ENCODE results near the gene TPRN. TPM values are rescaled to one million over a fixed set of nuclear protein-coding genes. Genes with fewer than 3 reads are reported as not detected.

Gene TPRN
- polyA plus RNA-seq, 4 donors: 12.9 to 18.6 (median 14.1) TPM

DNA sequence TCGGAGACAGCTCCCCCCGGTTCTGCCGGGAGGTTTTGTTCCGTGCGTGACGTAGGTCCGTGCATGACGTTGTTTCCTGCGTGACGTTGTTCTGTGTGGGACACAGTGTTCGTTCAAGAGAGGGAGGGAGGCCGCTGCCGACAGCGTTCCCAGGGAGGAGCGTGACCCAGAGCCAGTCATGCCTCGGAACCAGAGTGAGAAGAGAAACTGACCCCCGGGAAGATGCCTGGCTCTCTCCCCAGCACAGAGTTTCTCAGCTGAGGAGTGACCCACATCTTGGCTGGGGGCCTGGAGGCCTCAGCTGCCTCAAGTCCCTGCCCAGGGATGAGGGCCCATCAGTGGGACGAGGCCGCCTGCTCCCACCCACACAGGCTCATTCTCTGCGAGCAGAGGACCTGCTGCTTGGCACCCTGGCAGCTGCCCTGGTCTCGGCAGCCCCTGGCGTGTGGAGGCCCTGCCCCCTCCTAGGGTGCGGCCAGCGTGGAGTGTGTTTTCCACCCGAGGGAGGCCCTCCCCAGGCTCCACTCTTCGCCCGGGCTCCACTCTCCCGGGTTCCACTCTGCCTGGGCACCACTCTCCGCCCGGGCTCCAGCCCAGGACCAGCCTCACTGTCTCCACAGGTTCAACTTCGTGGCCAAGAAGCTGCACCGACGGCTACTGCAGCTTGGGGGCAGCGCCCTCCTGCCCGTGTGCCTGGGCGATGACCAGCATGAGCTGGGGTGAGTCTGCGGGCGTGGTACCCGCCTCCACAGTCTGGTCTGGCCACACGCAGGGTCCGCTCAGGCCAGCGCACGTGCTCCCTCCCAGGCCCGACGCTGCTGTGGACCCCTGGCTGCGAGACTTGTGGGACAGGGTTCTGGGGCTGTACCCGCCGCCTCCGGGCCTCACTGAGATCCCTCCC lies 12.9 kb upstream of the TPRN start:
- DNase-seq (ENCODE audit: low read depth in 4 of 4, low spot score in 3 of 4): no peak

DNA sequence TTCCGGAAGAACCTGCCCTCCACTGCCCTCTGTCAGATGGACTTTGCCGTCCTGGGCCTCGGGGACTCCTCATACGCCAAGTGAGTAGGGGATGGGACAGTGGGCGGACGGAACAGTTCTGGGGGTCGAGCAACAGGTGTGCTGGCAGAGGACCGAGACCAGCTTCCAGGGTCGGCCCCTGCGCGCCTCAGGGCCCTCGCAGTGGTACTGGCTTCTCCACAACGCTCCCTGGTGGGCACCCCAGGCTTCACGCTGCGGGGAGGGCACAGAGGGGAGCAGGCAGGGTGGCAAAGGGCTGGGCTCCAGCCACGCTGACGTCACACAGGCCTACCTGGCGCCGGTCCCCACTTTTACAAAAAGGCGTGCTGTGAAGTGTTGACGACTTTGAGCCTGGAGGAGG lies 12.0 kb upstream of the TPRN start:
- DNase-seq (ENCODE audit: low read depth in 4 of 4, low spot score in 3 of 4): no peak

- no peak for DNase-seq (ENCODE audit: low read depth in 4 of 4, low spot score in 3 of 4)
Measured at GRCh38 chr9:137211532-137211931, 11.0 kb upstream of the TPRN start.

- DNase-seq (ENCODE audit: low read depth in 4 of 4, low spot score in 3 of 4): no peak
Measured at GRCh38 chr9:137206602-137207001, 6.1 kb upstream of the TPRN start.

DNA sequence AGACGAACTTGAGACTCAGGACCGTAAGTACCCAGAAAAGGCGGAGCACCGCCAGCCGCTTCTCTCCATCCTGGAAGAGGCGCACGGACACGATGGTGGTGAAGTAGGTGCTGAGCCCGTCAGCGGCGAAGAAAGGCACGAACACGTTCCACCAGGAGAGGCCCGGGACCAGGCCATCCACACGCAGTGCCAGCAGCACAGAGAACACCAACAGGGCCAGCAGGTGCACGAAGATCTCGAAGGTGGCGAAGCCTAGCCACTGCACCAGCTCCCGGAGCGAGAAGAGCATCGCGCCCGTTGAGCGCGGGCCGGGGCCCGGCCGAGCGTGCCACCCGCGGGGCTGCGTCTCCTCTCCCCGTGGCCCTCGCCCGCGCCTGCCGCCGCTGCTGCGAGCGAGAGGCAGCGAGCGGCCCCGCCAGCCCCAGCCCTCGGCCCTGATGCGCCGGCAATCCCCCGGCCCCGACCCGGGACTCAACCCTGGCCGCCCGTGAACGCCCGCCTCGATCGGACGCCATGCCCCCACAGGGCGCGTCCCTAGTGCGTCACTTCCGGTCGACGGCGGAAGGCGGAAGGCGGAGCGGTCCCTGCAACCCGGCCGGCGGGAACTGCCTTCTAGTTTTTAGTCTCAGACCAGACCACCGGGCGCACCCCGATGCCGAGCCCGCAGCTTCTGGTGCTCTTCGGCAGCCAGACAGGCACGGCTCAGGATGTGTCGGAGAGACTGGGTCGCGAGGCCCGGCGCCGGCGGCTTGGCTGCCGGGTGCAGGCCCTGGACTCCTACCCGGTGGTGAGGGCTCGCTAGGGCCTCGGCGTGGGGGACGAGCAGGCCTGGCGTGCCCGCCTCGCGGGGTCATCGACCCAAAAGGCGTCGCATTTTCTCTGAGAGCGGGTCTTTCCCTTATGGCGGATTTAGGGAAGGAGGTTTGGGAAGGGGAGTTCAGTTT lies 4.9 kb upstream of the TPRN start, which contains the start of the genes NDOR1 and TMEM203:
Gene NDOR1, plus strand, starts transcription at position 575 of the 944 bp plus-strand sequence. Its CDS starts 78 bp downstream, at position 653.
Gene TMEM203, minus strand, starts transcription at position 523 of the 944 bp plus-strand sequence. Its CDS starts 234 bp downstream, at position 289.
- DNase-seq (ENCODE audit: low read depth in 4 of 4, low spot score in 3 of 4): peak; percentile 76 to 89 (median 80)

- no peak for DNase-seq (ENCODE audit: low read depth in 4 of 4, low spot score in 3 of 4)
Measured at GRCh38 chr9:137204731-137205125, 4.2 kb upstream of the TPRN start.

GRCh38 chr9:137202966-137203365 lies 2.4 kb upstream of the TPRN start:
- DNase-seq (ENCODE audit: low read depth in 4 of 4, low spot score in 3 of 4): no peak

DNA sequence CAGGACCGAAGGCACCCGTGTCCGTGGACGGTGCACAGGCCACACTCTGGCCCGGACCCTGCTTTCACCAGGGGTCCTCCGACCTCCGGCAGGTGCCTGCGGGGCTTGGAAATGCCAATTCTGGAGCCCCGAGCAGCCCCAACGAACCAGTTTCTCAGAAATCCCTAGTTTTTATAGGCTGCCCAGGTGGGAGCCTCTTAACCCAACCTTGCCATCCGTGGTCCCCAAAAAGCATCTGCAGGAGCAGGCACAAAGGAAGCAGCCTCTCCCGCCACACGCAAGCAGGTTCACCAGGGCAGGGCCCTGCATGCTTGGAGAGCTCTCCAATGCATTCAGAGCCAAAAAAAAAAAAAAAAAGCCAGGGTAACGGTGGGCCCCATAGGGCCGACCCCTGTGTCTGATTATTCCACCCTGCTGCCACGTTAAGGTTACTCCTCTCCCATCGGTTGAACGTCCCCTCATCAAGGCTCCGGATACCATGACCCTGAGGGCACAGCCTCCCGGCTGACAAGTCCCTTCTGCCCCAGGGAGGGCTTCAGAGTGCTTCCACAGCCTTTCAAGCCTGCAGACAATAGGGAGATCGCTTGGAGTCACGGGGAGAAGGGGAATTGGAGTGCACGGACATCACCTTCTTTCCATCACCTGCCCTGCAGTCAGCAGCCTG lies 796 bp upstream of the TPRN start:
- DNase-seq (ENCODE audit: low read depth in 4 of 4, low spot score in 3 of 4): no peak

GRCh38 chr9:137199411-137200121 lies 975 bp downstream of the TPRN start:
- no peak for DNase-seq (ENCODE audit: low read depth in 4 of 4, low spot score in 3 of 4)

- no peak for DNase-seq (ENCODE audit: low read depth in 4 of 4, low spot score in 3 of 4)
Measured at GRCh38 chr9:137198902-137199283, 1.6 kb downstream of the TPRN start.

DNA sequence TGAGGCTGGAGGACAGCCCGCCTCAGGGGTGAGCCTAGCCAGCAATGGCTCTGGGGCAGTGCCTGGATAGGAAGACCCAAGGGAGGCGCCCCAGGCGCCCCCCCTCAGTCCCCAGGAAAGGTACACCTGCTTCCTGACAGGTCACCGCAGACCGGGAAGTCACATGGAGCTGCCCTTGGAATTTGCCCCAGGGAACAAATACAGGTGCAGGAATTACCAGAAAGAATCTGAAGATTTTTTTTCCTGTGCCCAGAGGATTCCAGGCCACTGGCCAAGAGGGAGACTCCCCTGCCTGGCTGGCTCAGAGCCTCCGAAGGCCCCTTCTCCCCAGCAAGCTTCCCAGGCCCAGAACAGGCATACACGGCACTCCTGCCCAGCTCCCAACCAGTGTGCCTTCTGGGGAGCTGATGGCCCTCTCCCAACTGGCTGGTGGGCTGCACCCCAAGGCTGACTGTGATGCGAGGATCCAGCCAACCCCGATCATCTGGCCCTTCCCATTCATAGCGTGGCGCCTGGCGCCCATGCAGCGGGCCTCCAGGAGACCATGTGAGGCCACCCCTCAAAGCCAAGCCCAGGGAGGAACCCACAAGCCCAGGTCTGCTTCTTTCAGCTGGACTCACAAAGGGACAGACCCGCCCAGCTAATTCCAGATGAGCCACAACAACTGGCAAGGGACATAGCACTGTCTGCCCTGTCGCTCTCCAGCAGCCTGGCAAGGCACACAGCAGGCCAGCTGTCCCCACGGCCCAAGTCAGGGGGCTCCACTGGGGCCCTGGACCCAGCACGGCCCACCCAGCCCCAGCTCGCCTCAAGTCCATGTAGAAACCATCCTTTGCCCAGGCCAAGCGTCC lies 2.3 kb downstream of the TPRN start:
- no peak for DNase-seq (ENCODE audit: low read depth in 4 of 4, low spot score in 3 of 4)

GRCh38 chr9:137195525-137196220 lies 4.9 kb downstream of the TPRN start:
- no peak for DNase-seq (ENCODE audit: low read depth in 4 of 4, low spot score in 3 of 4)

DNA sequence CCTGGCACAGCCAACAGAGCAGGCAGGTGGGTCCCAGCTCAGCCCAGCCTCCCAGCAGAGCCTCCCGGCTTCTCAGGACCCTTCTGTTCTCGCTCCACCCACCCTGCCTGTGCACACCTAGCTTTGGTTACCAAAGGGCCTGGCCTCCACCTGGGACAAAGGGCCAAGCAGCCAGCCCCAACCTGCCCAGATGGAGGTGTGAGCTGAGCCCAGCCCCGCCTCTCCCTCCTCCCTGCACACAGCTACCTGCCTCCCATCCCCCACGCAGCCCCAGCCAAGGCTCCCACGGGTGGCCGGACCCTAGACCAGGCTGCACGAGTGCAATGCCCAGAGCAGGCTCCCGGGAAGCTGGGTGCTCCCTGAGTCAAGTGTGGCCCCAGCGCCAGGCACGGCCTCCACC lies 5.6 kb downstream of the TPRN start:
- no peak for DNase-seq (ENCODE audit: low read depth in 4 of 4, low spot score in 3 of 4)

GRCh38 chr9:137194388-137194787 lies 6.2 kb downstream of the TPRN start:
- no peak for DNase-seq (ENCODE audit: low read depth in 4 of 4, low spot score in 3 of 4)

DNA sequence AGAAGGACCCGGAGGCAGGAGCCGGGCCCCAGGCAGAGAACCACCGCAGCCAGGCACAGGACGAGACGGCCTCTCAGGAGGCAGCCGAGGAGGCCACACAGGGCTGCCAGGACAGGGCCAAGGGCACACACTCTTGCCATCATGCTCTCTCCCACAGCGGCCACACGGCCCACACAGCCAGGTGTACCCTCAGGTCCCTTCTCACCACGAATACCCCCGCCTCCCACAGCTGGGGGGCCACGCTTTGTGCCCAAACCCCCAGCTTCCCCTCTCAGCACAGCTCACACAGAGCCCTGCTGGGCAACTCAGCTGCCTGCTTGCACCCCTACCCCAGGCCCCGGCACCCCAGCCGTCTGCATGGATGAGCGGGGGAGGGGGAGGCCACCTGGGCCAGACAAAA lies 6.8 kb downstream of the TPRN start:
- no peak for DNase-seq (ENCODE audit: low read depth in 4 of 4, low spot score in 3 of 4)

DNA sequence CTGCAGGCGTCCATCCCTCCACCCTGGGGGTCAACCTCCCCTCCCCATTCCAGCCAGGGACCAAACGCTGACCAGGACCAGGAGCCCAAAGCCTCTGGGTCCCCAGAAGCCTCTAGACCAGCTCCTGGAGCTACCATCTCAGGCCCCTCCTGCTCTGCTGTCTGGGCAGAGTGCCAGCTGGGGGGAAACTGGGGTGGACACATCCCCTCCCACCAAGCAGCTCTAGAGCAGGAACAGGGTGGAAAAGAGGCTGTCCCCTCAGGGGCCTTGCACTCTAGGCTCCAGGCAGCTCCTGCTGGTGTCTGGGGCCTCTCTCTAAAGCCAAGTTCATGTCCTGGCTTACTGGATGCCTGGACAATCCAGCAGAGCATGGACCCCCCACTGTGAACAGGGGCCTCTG lies 7.7 kb downstream of the TPRN start:
- no peak for DNase-seq (ENCODE audit: low read depth in 4 of 4, low spot score in 3 of 4)

DNA sequence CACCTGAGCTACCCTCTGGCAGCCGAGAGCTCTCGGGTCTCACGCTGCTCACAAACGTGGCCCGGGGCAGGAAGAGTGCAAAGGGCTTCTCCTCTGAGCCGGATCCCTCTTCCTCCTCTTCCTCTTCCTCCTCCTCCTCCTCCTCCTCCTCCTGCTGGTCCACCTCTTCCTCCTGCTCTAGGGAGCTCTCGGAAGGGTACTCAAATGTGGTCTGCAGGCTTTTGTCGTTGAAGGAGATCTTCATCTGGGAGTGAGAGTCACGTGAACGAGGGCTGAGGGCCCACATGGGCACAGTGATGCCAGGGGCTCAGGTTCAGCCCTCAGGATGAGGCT lies 8.1 kb downstream of the TPRN start:
- no peak for DNase-seq (ENCODE audit: low read depth in 4 of 4, low spot score in 3 of 4)

DNA sequence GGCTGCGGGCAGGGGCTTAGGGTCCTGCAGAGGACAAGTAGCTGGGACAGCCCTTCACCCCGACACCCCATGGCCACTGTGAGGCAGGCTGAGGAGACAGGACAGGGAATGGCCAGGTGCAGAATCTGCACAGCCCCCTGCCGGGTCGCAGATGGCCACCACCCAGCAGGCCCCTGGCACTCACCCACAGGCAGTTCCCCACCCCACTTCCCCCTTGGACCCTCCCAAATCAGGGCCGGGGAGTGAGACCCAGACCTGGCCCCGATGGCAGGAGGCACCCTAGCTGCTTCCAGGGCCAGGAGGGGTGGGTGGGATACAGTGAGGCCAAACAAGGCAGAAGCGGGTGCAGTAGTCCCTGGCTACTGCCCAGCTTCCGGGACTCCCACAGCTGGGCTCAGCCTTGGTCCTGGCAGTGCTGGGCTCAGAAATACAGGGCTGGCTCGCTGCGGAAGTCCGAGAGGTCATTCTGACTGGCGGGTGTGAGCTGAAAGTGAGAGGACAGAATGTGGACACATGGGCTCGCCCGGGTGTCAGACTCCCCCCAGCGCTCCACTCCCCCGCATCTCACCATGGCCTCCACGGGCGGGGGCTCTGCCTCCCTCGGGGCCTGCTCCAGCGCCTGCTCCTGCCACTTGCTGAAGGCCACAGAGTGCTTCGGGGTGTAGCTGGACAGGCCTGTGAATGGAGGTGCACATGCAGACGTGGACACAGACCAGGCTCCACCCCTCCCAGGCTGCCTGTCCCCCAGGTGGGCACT lies 8.7 kb downstream of the TPRN start:
- no peak for DNase-seq (ENCODE audit: low read depth in 4 of 4, low spot score in 3 of 4)

All from right renal pelvis (tissue), 4 donors.